ENCODE measurements around the gene MATN3. TPM values are rescaled to one million over a fixed set of nuclear protein-coding genes. Genes with fewer than 3 reads are reported as not detected.

The MATN3 gene
- polyA plus RNA-seq, 1 of the 3 experiments (the other 2 are of a cell fraction) = 5.9 TPM

DNA sequence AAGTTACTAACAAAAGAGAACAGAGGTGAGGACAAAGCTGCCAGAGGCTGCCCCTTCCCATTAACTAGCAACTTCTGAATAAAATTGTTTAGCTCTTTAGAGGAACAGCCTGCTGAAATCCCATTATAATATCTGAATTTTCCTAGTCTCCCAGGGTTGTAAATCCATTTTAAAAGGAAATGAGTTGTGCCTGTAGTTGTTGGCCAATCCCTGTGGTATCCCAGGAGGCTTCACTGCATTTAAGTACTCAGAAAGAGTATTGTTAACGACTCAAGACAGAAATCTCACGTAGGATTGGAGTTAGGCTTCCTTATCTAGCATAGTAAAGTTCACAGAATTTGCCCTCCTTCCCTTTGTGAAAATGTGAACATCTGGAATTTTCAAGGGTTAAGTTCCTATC, 30.1 kb upstream of the MATN3 start:
- Histone ChIP-seq H3F3A (replicated peaks; ENCODE audit: insufficient read depth) (no peaks in the 10 kb centered on the region), H4K20me1 (ENCODE audit: insufficient read depth) (peaks cover 74% of the 10 kb centered on the region), H3K4me2 (no peak overlapping the region), H3K36me3 (replicated peaks in 1 of 2; ENCODE audit: control insufficient read depth in 1 of 2, insufficient read depth in 2 of 2, low read length in 1 of 2) (peaks cover 26 to 43% of the 10 kb centered on the region in 2 experiments), H2AFZ (ENCODE audit: low read depth) (no peak overlapping the region), H3K27ac (ENCODE audit: low read depth in 2 of 2, low read length in 1 of 2) (no peak overlapping the region), H3K27me3 (ENCODE audit: insufficient read depth) (no peaks in the 10 kb centered on the region), H3K4me1 (ENCODE audit: control insufficient read depth in 1 of 2, insufficient read depth in 2 of 2, low read depth in 1 of 2, low read length in 1 of 2) (peaks cover 3 to 10% of the 10 kb centered on the region in 2 experiments; a peak in 3 of 4 replicates), H3K4me3 (ENCODE audit: low read depth in 2 of 2, low read length in 1 of 2) (no peak overlapping the region), H3K9ac (no peak overlapping the region), H3K9me3 (no peaks in the 10 kb centered on the region), H3K79me2 (ENCODE audit: insufficient read depth) (peaks cover 97% of the 10 kb centered on the region), H3K9me2 (no peaks in the 10 kb centered on the region)
- ChIA-PET CTCF (interaction anchor here (0.6 to 8.0 kb wide), 6 partner anchors 9 to 1939 kb away, joined by 3 to 82 read pairs (median 4); partner anchors contain the start of genes LAPTM4A and MATN3), POLR2A (no interaction called here)
- TF ChIP-seq, protein P1, sequence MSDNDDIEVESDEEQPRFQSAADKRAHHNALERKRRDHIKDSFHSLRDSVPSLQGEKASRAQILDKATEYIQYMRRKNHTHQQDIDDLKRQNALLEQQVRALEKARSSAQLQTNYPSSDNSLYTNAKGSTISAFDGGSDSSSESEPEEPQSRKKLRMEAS (IDR thresholded peaks at IDR 0.05; ENCODE audit: low read depth) = no peak
- TF ChIP-seq MXI1 (IDR thresholded peaks at IDR 0.05; ENCODE audit: low read depth, low read length) (no peak), CHD2 (IDR thresholded peaks at IDR 0.05; ENCODE audit: low read length, partially characterized antibody) (no peak), TCF12 (IDR thresholded peaks at IDR 0.05) (no peak), FOSL2 (IDR thresholded peaks at IDR 0.05; ENCODE audit: borderline replicate concordance, low read depth) (no peak), TAF1 (IDR thresholded peaks at IDR 0.05; ENCODE audit: borderline replicate concordance, low read depth, low read length) (no peak), TEAD4 (IDR thresholded peaks at IDR 0.05; ENCODE audit: borderline replicate concordance, insufficient read depth) (no peak), RCOR1 (IDR thresholded peaks at IDR 0.05; ENCODE audit: low read length) (no peak), YY1 (IDR thresholded peaks at IDR 0.05; ENCODE audit: low read depth) (no peak), NRF1 (IDR thresholded peaks at IDR 0.05; ENCODE audit: low read depth, low read length) (no peak), GABPA (IDR thresholded peaks at IDR 0.05; ENCODE audit: low read depth) (no peak), ELF1 (IDR thresholded peaks at IDR 0.05) (no peak)
- TF ChIP-seq, protein P2, sequence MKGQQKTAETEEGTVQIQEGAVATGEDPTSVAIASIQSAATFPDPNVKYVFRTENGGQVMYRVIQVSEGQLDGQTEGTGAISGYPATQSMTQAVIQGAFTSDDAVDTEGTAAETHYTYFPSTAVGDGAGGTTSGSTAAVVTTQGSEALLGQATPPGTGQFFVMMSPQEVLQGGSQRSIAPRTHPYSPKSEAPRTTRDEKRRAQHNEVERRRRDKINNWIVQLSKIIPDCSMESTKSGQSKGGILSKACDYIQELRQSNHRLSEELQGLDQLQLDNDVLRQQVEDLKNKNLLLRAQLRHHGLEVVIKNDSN (IDR thresholded peaks at IDR 0.05; ENCODE audit: borderline replicate concordance, low read depth) = no peak
- 60% methylated on average over 2 of the region's 2 CpGs for WGBS (ENCODE audit: low lambda C conversion rate)
- DNase-seq = no peak

DNA sequence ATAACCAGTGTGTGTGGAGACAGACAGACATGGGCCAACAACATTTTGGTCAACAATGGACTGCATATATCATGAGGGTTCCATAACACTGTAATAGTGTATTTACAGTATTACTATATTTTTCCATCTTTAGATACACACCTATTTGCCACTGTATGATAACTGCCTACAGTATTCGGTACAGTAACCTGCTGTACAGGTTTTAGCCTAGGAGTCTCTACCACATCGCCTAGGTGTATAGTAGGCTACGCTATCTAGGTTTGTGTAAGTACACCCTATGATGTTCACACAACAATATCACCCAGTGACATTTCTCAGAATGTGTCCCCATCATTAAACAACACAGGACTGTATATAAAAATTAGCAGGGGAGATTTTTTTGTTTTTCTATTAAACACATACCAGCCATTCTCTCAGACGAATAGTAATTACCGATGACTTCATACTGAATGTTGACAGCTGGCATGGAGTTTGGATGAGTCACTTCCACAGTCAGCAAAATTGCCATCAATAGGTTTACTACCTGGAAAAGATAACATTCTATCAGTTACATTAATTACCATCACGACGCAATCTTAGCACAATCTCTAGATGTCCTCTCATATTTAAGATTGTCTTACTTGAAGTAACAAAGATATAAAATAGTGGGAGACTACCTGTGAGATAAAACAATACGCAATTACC, 28.2 kb upstream of the MATN3 start:
- Histone ChIP-seq H3K4me2 (no peak overlapping the region), H3K4me1 (ENCODE audit: control insufficient read depth in 1 of 2, insufficient read depth in 2 of 2, low read depth in 1 of 2, low read length in 1 of 2) (peaks cover 3 to 4% of the 10 kb centered on the region in 2 experiments; a peak in 3 of 4 replicates), H3F3A (replicated peaks; ENCODE audit: insufficient read depth) (no peaks in the 10 kb centered on the region), H3K9me3 (no peaks in the 10 kb centered on the region), H3K27ac (ENCODE audit: low read depth in 2 of 2, low read length in 1 of 2) (no peak overlapping the region), H2AFZ (ENCODE audit: low read depth) (no peak overlapping the region), H4K20me1 (ENCODE audit: insufficient read depth) (peaks cover 70% of the 10 kb centered on the region), H3K27me3 (ENCODE audit: insufficient read depth) (no peaks in the 10 kb centered on the region), H3K9me2 (no peaks in the 10 kb centered on the region), H3K79me2 (ENCODE audit: insufficient read depth) (peaks cover 89% of the 10 kb centered on the region), H3K36me3 (replicated peaks in 1 of 2; ENCODE audit: control insufficient read depth in 1 of 2, insufficient read depth in 2 of 2, low read length in 1 of 2) (peaks cover 43 to 59% of the 10 kb centered on the region in 2 experiments), H3K4me3 (ENCODE audit: low read depth in 2 of 2, low read length in 1 of 2) (no peak overlapping the region), H3K9ac (no peak overlapping the region)
- no peak for DNase-seq
- WGBS (ENCODE audit: low lambda C conversion rate) = 76% methylated on average over 8 of the region's 8 CpGs
- ChIA-PET POLR2A (no interaction called here), CTCF (interaction anchor here (1.5 to 8.0 kb wide), 4 partner anchors 10 to 63 kb away, joined by 3 to 82 read pairs (median 5); partner anchors contain the start of gene MATN3)
- TF ChIP-seq, protein P2 (IDR thresholded peaks at IDR 0.05; ENCODE audit: borderline replicate concordance, low read depth) = no peak
- TF ChIP-seq, protein P3, sequence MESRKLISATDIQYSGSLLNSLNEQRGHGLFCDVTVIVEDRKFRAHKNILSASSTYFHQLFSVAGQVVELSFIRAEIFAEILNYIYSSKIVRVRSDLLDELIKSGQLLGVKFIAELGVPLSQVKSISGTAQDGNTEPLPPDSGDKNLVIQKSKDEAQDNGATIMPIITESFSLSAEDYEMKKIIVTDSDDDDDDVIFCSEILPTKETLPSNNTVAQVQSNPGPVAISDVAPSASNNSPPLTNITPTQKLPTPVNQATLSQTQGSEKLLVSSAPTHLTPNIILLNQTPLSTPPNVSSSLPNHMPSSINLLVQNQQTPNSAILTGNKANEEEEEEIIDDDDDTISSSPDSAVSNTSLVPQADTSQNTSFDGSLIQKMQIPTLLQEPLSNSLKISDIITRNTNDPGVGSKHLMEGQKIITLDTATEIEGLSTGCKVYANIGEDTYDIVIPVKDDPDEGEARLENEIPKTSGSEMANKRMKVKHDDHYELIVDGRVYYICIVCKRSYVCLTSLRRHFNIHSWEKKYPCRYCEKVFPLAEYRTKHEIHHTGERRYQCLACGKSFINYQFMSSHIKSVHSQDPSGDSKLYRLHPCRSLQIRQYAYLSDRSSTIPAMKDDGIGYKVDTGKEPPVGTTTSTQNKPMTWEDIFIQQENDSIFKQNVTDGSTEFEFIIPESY (IDR thresholded peaks at IDR 0.05; ENCODE audit: borderline replicate concordance, low read depth) = no peak
- TF ChIP-seq, protein P4, sequence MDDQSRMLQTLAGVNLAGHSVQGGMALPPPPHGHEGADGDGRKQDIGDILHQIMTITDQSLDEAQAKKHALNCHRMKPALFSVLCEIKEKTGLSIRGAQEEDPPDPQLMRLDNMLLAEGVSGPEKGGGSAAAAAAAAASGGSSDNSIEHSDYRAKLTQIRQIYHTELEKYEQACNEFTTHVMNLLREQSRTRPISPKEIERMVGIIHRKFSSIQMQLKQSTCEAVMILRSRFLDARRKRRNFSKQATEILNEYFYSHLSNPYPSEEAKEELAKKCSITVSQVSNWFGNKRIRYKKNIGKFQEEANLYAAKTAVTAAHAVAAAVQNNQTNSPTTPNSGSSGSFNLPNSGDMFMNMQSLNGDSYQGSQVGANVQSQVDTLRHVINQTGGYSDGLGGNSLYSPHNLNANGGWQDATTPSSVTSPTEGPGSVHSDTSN (IDR thresholded peaks at IDR 0.05) = peak; percentile 46; the same call in 1 of the 2 replicates
- TF ChIP-seq ELF1 (IDR thresholded peaks at IDR 0.05) (no peak), JUND (IDR thresholded peaks at IDR 0.05) (peak; percentile 62; the same call in 1 of the 2 replicates), FOSL2 (IDR thresholded peaks at IDR 0.05; ENCODE audit: borderline replicate concordance, low read depth) (peak; percentile 76; the same call in 1 of the 2 replicates), EP300 (IDR thresholded peaks at IDR 0.05; ENCODE audit: borderline replicate concordance in 1 of 2, low read depth in 1 of 2, low read length in 1 of 2) (no peak), TCF12 (IDR thresholded peaks at IDR 0.05) (peak; percentile 49; the same call in 1 of the 2 replicates), FOXM1 (IDR thresholded peaks at IDR 0.05; ENCODE audit: low read depth) (no peak), NRF1 (IDR thresholded peaks at IDR 0.05; ENCODE audit: low read depth, low read length) (no peak)
- TF ChIP-seq, protein P5, sequence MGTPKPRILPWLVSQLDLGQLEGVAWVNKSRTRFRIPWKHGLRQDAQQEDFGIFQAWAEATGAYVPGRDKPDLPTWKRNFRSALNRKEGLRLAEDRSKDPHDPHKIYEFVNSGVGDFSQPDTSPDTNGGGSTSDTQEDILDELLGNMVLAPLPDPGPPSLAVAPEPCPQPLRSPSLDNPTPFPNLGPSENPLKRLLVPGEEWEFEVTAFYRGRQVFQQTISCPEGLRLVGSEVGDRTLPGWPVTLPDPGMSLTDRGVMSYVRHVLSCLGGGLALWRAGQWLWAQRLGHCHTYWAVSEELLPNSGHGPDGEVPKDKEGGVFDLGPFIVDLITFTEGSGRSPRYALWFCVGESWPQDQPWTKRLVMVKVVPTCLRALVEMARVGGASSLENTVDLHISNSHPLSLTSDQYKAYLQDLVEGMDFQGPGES (IDR thresholded peaks at IDR 0.05; ENCODE audit: low read depth, low read length) = no peak

All from SK-N-SH (cell line).